Activated T-cell treated with anti-CD3 and anti-CD28 coated beads, Interleukin-2, amount 50 U/mL, for 48 hours (primary cell): Measurements from ENCODE around the gene CIC.
"Not testable (repeated sequence)": the region's sequence is repeated elsewhere in the genome, so short reads cannot be mapped to it uniquely, and the experiment has no call there.

Experiments
- DNase-seq, 2 experiments: peaks; one replicate each; pipeline ENCODE4 v3.0.0-alpha.2; 2020

The CIC gene

GRCh38 chr19:42255766-42256745, 13.0 kb upstream of the CIC start:
- peak; percentile 32 to 33 for DNase-seq

GRCh38 chr19:42257842-42258241, 11.2 kb upstream of the CIC start:
- not testable (repeated sequence) for DNase-seq

- DNase-seq = no peak
These were observed 7.3 kb upstream of the CIC start for GRCh38 chr19:42261763-42262162.

GRCh38 chr19:42266105-42266504, 2.9 kb upstream of the CIC start:
- not testable (repeated sequence) for DNase-seq

GRCh38 chr19:42266928-42267603, 2.0 kb upstream of the CIC start:
- DNase-seq = not testable (repeated sequence)

- DNase-seq = no peak
These were observed 1.4 kb upstream of the CIC start for GRCh38 chr19:42267644-42268141.

- peak; percentile 98 for DNase-seq
These were observed 829 bp upstream of the CIC start for GRCh38 chr19:42268142-42268703.

GRCh38 chr19:42269478-42270345, 660 bp downstream of the CIC start:
- no peak for DNase-seq

- peak; percentile 81 to 84 for DNase-seq
These were observed 1.4 kb downstream of the CIC start for GRCh38 chr19:42270346-42271044.

- DNase-seq = no peak
These were observed 2.0 kb downstream of the CIC start for GRCh38 chr19:42271045-42271419.

- no peak for DNase-seq
These were observed 2.9 kb downstream of the CIC start for GRCh38 chr19:42271861-42272534.

- DNase-seq = no peak
These were observed 3.5 kb downstream of the CIC start for GRCh38 chr19:42272535-42272897.

GRCh38 chr19:42272989-42273406, 3.9 kb downstream of the CIC start:
- DNase-seq = no peak

GRCh38 chr19:42273407-42274064, 4.5 kb downstream of the CIC start:
- DNase-seq = no peak

- no peak for DNase-seq
These were observed 5.1 kb downstream of the CIC start for GRCh38 chr19:42274065-42274682.

- no peak for DNase-seq
These were observed 6.1 kb downstream of the CIC start for GRCh38 chr19:42275103-42275502.

GRCh38 chr19:42275517-42275916, 6.5 kb downstream of the CIC start:
- DNase-seq = no peak

- DNase-seq = no peak
These were observed 7.2 kb downstream of the CIC start for GRCh38 chr19:42276284-42276683.

- peak; percentile 54 to 55 for DNase-seq
These were observed 7.8 kb downstream of the CIC start for GRCh38 chr19:42276821-42277220.

GRCh38 chr19:42277821-42278451, 8.9 kb downstream of the CIC start:
- no peak for DNase-seq
